H1 (cell line): ENCODE data around the gene EMX1.

Experiments used
- CHD1 ChIP-seq: IDR thresholded peaks from 2 replicates; pipeline ENCODE4 v1.6.1; 2012; ENCODE audit warnings: low read depth, low read length, improper control_type of control experiment
- CREB1 ChIP-seq: IDR thresholded peaks from 2 replicates; pipeline ENCODE4 v1.6.1; 2012; ENCODE audit warnings: inconsistent platforms
- EP300 ChIP-seq, 2 experiments: IDR thresholded peaks; 1 replicate in 1 of 2; 2 replicates in 1 of 2; pipeline ENCODE4 v1.6.1; 2011 to 2012; ENCODE audit warnings: low read depth in 2 of 2, low read length in 2 of 2, mild to moderate bottlenecking in 2 of 2, borderline replicate concordance in 1 of 2, inconsistent platforms in 1 of 2, moderate library complexity in 1 of 2
- GTF2F1 ChIP-seq: IDR thresholded peaks from 2 replicates; pipeline ENCODE4 v1.6.1; 2012; ENCODE audit warnings: low read depth, low read length, improper control_type of control experiment, borderline replicate concordance
- JUN ChIP-seq: IDR thresholded peaks from 2 replicates; pipeline ENCODE4 v1.6.1; 2011; ENCODE audit warnings: low read depth, mild to moderate bottlenecking, improper control_type of control experiment, low read length
- JUND ChIP-seq: IDR thresholded peaks from 2 replicates; pipeline ENCODE4 v1.6.1; 2011; ENCODE audit warnings: mild to moderate bottlenecking, improper control_type of control experiment, low read length
- POLR2A ChIP-seq, 2 experiments: IDR thresholded peaks; 1 replicate in 1 of 2; 2 replicates in 1 of 2; pipeline ENCODE4 v1.6.1; 2011; ENCODE audit warnings: low read depth in 2 of 2, low read length in 2 of 2, mild to moderate bottlenecking in 2 of 2; ENCODE audit errors: control extremely low read depth in 1 of 2
- POLR2AphosphoS5 ChIP-seq: IDR thresholded peaks from 2 replicates; pipeline ENCODE4 v1.6.1; 2011; ENCODE audit warnings: low read depth, low read length
- SP4 ChIP-seq: IDR thresholded peaks from 2 replicates; pipeline ENCODE4 v1.6.1; 2012; ENCODE audit warnings: low read length, inconsistent platforms
- TAF1 ChIP-seq: IDR thresholded peaks from 2 replicates; pipeline ENCODE4 v1.6.1; 2011; ENCODE audit warnings: mild to moderate bottlenecking, low read depth, low read length
- TCF12 ChIP-seq: IDR thresholded peaks from 2 replicates; pipeline ENCODE4 v1.6.1; 2011; ENCODE audit warnings: low read depth, mild to moderate bottlenecking, low read length
- TF ChIP-seq, protein P1 (sequence below), 3 experiments: IDR thresholded peaks; 1 replicate in 2 of 3; 2 replicates in 1 of 3; pipeline versions ENCODE4 v1.5.1 to v1.6.1; 2011; ENCODE audit warnings: low read length in 3 of 3, mild to moderate bottlenecking in 3 of 3, inconsistent platforms in 2 of 3, low read depth in 1 of 3, moderate library complexity in 1 of 3; ENCODE audit not compliant: insufficient read depth in 1 of 3; ENCODE audit errors: control extremely low read depth in 1 of 3
- TF ChIP-seq, protein P2 (sequence below): IDR thresholded peaks from 2 replicates; pipeline ENCODE4 v1.6.1; 2011; ENCODE audit warnings: low read depth, mild to moderate bottlenecking, low read length; ENCODE audit not compliant: insufficient read depth

DNA sequence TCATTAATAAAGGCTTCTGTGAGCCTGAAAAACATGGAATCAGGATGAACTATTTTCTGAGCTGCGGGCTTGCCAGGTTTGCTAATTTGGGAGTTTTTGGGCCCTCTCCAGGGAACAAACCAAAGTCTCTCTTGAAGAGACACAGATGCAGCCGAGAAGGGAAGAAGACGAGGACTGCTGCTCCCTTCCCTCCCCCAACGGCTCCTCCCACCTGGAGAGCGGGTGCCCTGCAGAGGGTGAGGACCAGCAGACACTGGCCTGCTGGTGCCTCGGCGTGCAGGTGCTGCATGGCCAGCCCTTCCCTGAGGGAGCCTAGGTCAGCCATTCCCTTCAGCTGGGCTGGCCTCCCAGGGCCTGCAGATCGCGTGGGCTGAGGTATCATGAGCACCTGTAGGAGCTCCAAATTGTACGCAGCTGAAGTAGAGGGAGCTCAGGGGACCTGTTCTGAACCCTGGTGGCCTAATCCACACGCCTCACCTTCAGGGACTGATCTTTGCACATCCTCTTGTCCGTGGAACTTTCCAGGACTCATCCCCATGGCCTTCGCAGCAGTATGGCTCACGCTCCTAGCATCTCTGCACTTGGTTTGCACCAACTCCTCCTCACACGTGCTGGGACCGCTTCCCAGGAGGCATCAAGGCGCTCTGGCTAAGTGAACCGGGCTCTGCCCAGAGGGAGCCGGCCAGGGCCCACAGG lies 19.5 kb downstream of the EMX1 start:
- TF ChIP-seq CREB1 (no peak), POLR2A (IDR thresholded peaks at IDR 0.05; ENCODE audit: control extremely low read depth in 1 of 2, low read depth in 2 of 2, low read length in 2 of 2) (no peak), TCF12 (no peak), JUND (no peak), GTF2F1 (no peak), EP300 (IDR thresholded peaks at IDR 0.05; ENCODE audit: borderline replicate concordance in 1 of 2, low read depth in 2 of 2, low read length in 2 of 2) (no peak), JUN (no peak), TAF1 (no peak), SP4 (no peak), POLR2AphosphoS5 (no peak), CHD1 (no peak)
- TF ChIP-seq, protein P1, sequence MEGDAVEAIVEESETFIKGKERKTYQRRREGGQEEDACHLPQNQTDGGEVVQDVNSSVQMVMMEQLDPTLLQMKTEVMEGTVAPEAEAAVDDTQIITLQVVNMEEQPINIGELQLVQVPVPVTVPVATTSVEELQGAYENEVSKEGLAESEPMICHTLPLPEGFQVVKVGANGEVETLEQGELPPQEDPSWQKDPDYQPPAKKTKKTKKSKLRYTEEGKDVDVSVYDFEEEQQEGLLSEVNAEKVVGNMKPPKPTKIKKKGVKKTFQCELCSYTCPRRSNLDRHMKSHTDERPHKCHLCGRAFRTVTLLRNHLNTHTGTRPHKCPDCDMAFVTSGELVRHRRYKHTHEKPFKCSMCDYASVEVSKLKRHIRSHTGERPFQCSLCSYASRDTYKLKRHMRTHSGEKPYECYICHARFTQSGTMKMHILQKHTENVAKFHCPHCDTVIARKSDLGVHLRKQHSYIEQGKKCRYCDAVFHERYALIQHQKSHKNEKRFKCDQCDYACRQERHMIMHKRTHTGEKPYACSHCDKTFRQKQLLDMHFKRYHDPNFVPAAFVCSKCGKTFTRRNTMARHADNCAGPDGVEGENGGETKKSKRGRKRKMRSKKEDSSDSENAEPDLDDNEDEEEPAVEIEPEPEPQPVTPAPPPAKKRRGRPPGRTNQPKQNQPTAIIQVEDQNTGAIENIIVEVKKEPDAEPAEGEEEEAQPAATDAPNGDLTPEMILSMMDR (IDR thresholded peaks at IDR 0.05; ENCODE audit: control extremely low read depth in 1 of 3, insufficient read depth in 1 of 3, low read depth in 1 of 3, low read length in 3 of 3): no peak
- TF ChIP-seq, protein P2, sequence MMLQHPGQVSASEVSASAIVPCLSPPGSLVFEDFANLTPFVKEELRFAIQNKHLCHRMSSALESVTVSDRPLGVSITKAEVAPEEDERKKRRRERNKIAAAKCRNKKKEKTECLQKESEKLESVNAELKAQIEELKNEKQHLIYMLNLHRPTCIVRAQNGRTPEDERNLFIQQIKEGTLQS: no peak
